ENCODE data around the gene H1-8.

The H1-8 gene

GRCh38 chr3:129548104-129548965, 5.4 kb downstream of the H1-8 start:
- DNase-seq (ENCODE audit: low read depth): no peak
- TF ChIP-seq CTCF (IDR thresholded peaks at IDR 0.05; ENCODE audit: insufficient read depth, low read depth, low read length, missing control alignments): no peak
- no peak overlapping the region for H3K4me3 ChIP-seq (ENCODE audit: low read depth, low read length)

- no peak for TF ChIP-seq CTCF (IDR thresholded peaks at IDR 0.05; ENCODE audit: insufficient read depth, low read depth, low read length, missing control alignments)
Measured at GRCh38 chr3:129549006-129549800, 6.2 kb downstream of the H1-8 start.

GRCh38 chr3:129549805-129550204, 6.8 kb downstream of the H1-8 start:
- H3K4me3 ChIP-seq (ENCODE audit: low read depth, low read length): no peak overlapping the region
- DNase-seq (ENCODE audit: low read depth): no peak
- no peak for TF ChIP-seq CTCF (IDR thresholded peaks at IDR 0.05; ENCODE audit: insufficient read depth, low read depth, low read length, missing control alignments)

More at GRCh38 chr3:129549006-129549800, 6.2 kb downstream of the H1-8 start:
- no peak for DNase-seq (ENCODE audit: low read depth)
- no peak overlapping the region for H3K4me3 ChIP-seq (ENCODE audit: low read depth, low read length)

GRCh38 chr3:129552287-129553050, 9.5 kb downstream of the H1-8 start:
- TF ChIP-seq CTCF (IDR thresholded peaks at IDR 0.05; ENCODE audit: insufficient read depth, low read depth, low read length, missing control alignments): no peak
- no peak overlapping the region for H3K4me3 ChIP-seq (ENCODE audit: low read depth, low read length)
- DNase-seq (ENCODE audit: low read depth): no peak

GRCh38 chr3:129553171-129553570, 10.2 kb downstream of the H1-8 start:
- no peak for TF ChIP-seq CTCF (IDR thresholded peaks at IDR 0.05; ENCODE audit: insufficient read depth, low read depth, low read length, missing control alignments)
- H3K4me3 ChIP-seq (ENCODE audit: low read depth, low read length): no peak overlapping the region
- DNase-seq (ENCODE audit: low read depth): no peak

GRCh38 chr3:129553719-129554118, 10.7 kb downstream of the H1-8 start:
- no peak overlapping the region for H3K4me3 ChIP-seq (ENCODE audit: low read depth, low read length)
- no peak for DNase-seq (ENCODE audit: low read depth)
- TF ChIP-seq CTCF (IDR thresholded peaks at IDR 0.05; ENCODE audit: insufficient read depth, low read depth, low read length, missing control alignments): no peak

Data from GM12865 (cell line).